GDM1 (cell line): ENCODE data around the gene CLEC4A.
"Not testable (repeated sequence)": the region's sequence is repeated elsewhere in the genome, so short reads cannot be mapped to it uniquely, and the experiment has no call there.

Source experiments
- DNase-seq: peaks from one replicate; lab custom pipeline; 2025; lab: John Stamatoyannopoulos, UW

CLEC4A gene

GRCh38 chr12:8123124-8123912, at the start of gene CLEC4A:
Gene CLEC4A (plus strand): TSS chr12:8123617. CDS start chr12:8123879, 262 bp downstream.
- DNase-seq: peak; percentile 49

- DNase-seq: no peak
These were observed 47.5 kb upstream of the CLEC4A start for GRCh38 chr12:8075935-8076334.

GRCh38 chr12:8076366-8076765, 47.1 kb upstream of the CLEC4A start:
- no peak for DNase-seq

DNA sequence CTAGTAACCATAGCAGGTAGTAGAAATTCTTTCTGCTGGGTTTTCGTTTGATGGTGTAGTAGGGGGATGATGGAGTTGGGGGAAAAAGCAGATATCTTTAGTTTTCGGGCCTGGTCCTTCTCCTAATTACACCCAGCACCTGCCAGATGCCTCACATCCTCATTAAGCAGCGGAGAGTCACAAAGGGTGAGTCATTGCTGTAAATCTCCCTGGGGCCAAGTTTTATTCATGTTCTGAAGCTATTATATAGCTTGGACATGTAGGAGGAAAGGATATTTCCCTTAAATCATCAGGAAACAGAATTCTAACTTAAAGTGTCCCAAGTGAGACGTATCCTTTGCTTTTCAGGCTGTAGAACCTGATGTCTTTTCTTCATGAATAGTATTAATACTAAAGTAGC, 46.2 kb upstream of the CLEC4A start:
- DNase-seq: no peak

DNA sequence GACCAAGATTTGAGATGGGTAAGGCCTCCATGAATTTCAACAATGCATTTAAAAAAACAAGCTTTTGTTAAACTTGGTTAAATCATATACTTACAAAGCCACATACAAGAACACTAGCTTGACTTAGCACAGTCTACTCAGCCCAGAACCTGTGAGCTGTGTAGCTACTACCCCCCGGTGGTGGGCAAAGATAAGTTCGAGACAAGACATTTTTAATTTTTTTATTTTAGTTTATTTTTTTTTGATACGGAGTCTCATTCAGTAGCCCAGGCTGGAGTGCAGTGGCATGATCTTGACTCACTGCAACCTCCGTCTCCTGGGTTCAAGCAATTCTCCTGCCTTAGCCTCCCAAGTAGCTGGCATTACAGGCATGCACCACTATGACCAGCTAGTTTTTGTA, 45.0 kb upstream of the CLEC4A start:
- DNase-seq: peak; percentile 52

DNA sequence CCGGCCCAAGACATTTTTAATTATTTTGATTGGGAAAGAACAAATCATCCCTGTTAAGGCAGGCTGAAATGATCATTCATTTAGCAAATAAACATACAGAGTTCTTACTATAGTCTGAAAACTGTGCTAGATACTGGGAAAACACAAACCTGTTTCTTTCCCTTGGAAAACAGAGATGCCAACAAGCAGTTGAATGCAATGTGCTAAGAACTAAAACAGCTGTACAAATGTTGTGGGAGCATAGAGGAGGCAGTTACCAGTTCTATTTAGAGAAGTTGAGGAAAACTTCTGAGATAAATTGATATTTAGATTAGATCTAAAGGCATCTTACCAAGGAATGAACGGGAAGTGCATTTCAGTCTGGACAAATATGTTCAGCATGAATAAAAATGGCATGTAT, 44.5 kb upstream of the CLEC4A start:
- DNase-seq: no peak

DNA sequence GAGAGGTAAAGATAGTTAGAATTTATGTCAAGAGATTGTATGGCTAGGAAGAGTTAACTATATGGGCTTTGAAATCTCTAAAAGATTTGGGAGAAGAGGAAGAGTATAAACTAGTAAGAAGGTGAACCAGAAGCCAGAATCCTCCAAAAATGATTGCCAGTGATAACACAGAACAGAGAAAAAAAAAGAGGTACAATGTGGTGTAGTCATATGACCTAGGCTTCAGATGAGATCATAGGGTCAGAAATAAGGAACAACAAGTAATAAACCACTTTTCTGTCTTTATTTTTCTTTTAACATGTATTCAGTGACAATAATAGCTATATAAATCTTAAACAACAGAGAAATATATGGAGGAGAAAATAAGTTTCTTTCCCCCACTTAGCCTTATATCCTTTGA, 43.3 kb upstream of the CLEC4A start:
- no peak for DNase-seq

GRCh38 chr12:8081251-8081920, 42.0 kb upstream of the CLEC4A start:
- no peak for DNase-seq

DNA sequence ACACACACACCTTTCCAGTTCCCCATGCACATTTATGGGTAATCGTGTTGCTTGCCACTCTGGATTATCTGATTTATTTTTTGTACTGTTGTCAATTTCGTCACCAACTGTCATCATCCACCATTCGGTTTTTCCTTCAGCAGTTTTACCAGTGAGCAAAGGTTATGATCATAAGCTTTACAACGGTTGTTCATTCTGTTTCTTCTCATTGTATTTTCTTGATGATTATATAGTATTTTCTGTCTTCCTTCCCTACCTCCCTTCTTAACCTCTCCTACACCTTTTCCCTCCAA, 40.7 kb upstream of the CLEC4A start:
- DNase-seq: no peak

GRCh38 chr12:8084351-8084750, 39.1 kb upstream of the CLEC4A start:
- DNase-seq: not testable (repeated sequence)

GRCh38 chr12:8087666-8088065, 35.8 kb upstream of the CLEC4A start:
- DNase-seq: no peak

GRCh38 chr12:8088574-8088973, 34.8 kb upstream of the CLEC4A start:
- peak; percentile 17 for DNase-seq

DNA sequence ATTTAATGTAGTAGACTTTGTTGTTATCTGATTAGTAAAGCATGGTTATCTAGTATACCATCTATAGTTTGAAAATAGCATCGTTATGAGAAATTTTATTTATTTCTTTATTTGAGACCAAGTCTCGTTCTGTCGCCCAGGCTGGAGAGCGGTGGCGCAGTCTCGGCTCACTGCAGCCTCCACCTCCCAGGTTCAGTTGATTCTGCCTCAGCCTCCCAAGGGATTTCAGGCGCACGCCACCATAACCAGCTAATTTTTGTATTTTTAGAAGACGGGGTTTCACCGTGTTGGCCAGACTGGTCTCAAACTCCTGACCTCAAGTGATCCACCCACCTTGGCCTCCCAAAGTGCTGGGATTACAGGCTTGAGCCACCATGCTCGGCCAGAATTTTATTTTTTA, 34.1 kb upstream of the CLEC4A start:
- DNase-seq: not testable (repeated sequence)

DNA sequence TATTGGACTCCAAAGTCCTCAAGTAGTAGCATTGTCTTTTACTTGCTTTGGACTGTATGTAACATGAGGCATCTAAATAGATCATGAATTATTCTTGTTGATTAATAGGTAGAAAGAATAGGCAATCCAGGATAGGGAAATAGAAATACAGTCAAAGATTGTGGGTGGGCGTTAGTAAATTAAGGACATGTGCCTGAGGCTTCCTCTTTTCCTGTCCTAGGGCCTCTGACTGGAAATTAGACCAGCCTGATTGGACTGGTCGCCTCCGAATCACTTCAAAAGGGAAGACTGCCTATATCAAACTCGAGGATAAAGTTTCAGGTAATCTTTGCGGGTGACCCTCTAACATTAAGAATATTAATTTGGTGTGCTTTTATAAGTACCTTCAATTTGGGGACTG, 33.7 kb upstream of the CLEC4A start:
- no peak for DNase-seq

- no peak for DNase-seq
These were observed 30.1 kb upstream of the CLEC4A start for GRCh38 chr12:8093291-8093690.

GRCh38 chr12:8096281-8096915, 27.0 kb upstream of the CLEC4A start:
- DNase-seq: no peak

DNA sequence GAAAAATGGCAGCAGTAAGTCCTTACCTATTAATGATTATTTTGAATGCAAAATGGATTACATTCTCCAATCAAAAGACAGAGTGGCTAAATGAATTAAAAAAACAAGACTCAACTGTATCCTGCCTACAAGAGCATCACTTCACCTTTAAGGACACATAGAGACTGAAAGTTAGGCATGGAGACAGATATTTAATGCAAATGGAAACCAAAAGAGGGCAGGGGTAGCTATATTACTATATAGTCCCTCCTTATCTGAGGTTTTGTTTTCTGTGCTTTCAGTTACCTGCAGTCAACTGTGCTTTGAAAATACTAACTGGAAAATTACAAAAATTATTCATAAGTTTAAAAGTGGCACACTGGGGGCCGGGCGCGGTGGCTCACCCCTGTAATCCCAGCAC, 24.2 kb upstream of the CLEC4A start:
- DNase-seq: no peak

DNA sequence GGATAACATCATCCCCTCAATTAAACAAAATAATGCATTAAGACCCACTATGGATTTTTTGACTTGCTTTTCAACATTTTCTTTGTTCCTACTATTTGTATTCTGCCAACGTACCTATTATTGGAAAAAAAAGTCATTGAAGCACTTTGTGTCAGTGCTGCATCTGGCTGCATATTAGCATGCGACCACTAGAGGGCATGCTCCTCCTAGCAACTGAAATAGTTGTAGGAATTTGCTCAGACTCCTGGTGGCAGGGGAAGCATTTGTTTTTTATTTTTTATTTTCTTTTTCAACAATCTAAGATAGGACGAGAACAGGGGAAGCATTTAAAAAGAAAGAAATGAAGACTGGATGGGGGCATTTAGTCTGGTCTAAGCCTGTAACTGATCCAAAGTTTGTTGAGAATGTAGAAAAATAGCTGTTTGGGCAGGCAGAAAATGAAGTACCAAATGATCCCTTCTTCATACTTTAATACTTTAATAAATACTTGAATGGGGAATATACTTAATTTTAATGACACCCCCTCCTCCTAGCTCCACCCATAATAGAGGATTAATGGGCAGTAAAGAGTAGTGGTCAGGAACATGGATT, 14.5 kb upstream of the CLEC4A start:
- peak; percentile 46 for DNase-seq

GRCh38 chr12:8113117-8113516, 10.3 kb upstream of the CLEC4A start:
- not testable (repeated sequence) for DNase-seq

- no peak for DNase-seq
These were observed 3.2 kb upstream of the CLEC4A start for GRCh38 chr12:8120072-8120713.

- DNase-seq: no peak
These were observed 3.7 kb downstream of the CLEC4A start for GRCh38 chr12:8127138-8127537.

DNA sequence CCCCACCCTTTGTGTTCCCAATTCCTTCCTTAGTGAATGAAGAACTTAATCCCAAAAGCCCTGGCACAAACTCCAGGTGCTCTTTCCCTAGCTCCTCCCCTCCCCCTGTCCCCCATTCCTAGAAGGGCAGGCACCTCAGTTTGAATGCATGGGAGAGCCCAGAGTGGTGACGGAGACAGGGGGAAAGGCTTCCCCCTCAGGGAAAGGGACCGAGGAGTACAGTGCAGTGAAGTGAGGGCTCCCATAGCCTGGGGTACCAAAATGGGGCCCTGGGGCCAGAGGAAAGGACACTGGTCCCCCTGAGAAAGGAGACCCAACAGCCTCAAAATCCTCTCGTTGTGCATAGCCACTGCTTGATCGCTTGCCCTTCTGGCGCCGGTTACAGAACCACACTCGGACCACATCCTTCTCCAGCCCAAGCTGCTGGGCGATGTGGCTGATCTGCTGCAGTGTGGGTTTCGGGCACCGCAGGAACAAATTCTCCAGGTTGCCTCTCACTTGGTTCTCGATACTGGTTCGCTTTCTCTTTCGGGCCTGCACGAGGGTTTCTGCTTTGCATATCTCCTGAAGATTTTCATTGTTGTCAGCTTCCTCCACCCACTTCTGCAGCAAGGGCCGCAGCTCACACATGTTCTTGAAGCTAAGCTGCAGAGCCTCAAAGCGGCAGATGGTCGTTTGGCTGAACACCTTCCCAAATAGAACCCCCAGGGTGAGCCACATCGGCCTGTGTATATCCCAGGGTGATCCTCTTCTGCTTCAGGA, 10.4 kb downstream of the CLEC4A start:
- not testable (repeated sequence) for DNase-seq
